Osteoblast (primary cell): ENCODE measurements around the gene EXOC3L1. TPM values are rescaled to one million over a fixed set of nuclear protein-coding genes. Genes with fewer than 3 reads are reported as not detected.
A peak's percentile ranks its signal among the peaks of the same experiment; 100 is the strongest.

ENCODE experiments used
- DNase-seq: peaks from one replicate; pipeline ENCODE4 v3.0.0; 2011; ENCODE audit warnings: low spot score, mixed read lengths; ENCODE audit not compliant: insufficient read length; ENCODE audit errors: missing footprints
- H2AFZ ChIP-seq: 2 replicates; pipeline ENCODE4 v1.6.0; 2011; ENCODE audit warnings: mild to moderate bottlenecking, low read length
- H3K27ac ChIP-seq: 2 replicates; pipeline ENCODE4 v1.5.1; 2011; ENCODE audit warnings: mild to moderate bottlenecking, low read depth, low read length, moderate library complexity
- H3K27me3 ChIP-seq: 2 replicates; pipeline ENCODE4 v1.6.0; 2012; ENCODE audit warnings: mild to moderate bottlenecking, control low read depth, inconsistent platforms, low read length, moderate library complexity; ENCODE audit not compliant: insufficient read depth
- H3K36me3 ChIP-seq: 2 replicates; pipeline ENCODE4 v1.5.1; 2011; ENCODE audit warnings: mild to moderate bottlenecking, low read length, control low read depth, moderate library complexity; ENCODE audit not compliant: insufficient read depth
- H3K4me1 ChIP-seq: 2 replicates; pipeline ENCODE4 v1.5.1; 2011; ENCODE audit warnings: mild to moderate bottlenecking, low read length, control low read depth, moderate library complexity; ENCODE audit not compliant: insufficient read depth
- H3K4me2 ChIP-seq: 2 replicates; pipeline ENCODE4 v1.6.0; 2011; ENCODE audit warnings: mild to moderate bottlenecking, low read length; ENCODE audit not compliant: insufficient read depth
- H3K4me3 ChIP-seq: fragments of 200-600 bp; sonication (generic); 3 replicates; pipeline ENCODE4 v1.5.1; 2012; ENCODE audit warnings: mild to moderate bottlenecking, low read length, inconsistent platforms; ENCODE audit not compliant: insufficient read depth
- H3K79me2 ChIP-seq: 2 replicates; pipeline ENCODE4 v1.6.0; 2012; ENCODE audit warnings: mild to moderate bottlenecking, low read length, control low read depth, inconsistent platforms; ENCODE audit not compliant: insufficient read depth
- H3K9me3 ChIP-seq: 2 replicates; pipeline ENCODE4 v1.5.1; 2011; ENCODE audit warnings: low read depth, low read length, control low read depth
- H4K20me1 ChIP-seq: 2 replicates; pipeline ENCODE4 v1.6.0; 2012; ENCODE audit warnings: mild to moderate bottlenecking, low read length, control low read depth; ENCODE audit not compliant: insufficient read depth
- total RNA-seq: library from RNA; depleted of rRNA; stranded (reverse); fragments of >200 nt; gene quantifications from 2 replicates; pipeline ENCODE4 v1.2.3, GENCODE V29; 2012
- TF ChIP-seq, protein P1 (sequence below): IDR thresholded peaks from 2 replicates; pipeline ENCODE4 v1.5.1; 2011; ENCODE audit warnings: mild to moderate bottlenecking, low read depth, low read length, moderate library complexity; ENCODE audit errors: extremely low read depth

Gene EXOC3L1
- total RNA-seq, 1 donor = not detected

GRCh38 chr16:67184995-67185650 lies 4.8 kb downstream of the EXOC3L1 start:
- peak; percentile 98 for DNase-seq
- no peak overlapping the region for H2AFZ ChIP-seq

DNA sequence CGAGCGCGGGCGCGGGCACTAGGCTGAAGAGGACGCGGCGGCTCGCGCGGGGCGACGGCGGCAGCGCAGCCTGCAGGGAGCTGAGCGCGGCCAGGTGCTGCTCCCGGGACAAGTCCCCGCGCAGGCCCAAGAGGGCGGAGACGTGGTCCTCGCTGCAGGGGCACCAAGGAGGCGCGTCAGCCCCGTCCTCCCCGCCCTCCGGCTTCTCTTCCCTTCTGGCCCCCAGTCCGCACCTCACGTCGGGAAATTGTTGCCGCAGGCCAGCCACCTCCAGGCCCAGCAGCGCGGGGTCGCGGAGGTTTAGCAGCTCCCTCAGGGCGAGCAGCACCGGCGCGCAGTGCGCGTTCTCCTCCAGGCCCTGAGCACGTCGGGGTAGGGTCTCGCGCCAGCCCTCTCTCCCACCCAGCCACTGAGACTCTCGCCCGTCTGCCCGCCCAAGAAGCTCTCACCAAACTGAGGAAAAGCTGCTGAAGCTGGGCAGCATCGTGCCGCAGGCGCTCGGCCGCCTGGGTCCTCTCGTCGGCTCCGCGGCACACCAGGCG lies 5.4 kb downstream of the EXOC3L1 start:
- H2AFZ ChIP-seq = peak overlapping the region; percentile 90
- no peak overlapping the region for H3K27ac ChIP-seq

More at GRCh38 chr16:67184995-67185650, 4.8 kb downstream of the EXOC3L1 start:
- H3K27ac ChIP-seq = no peak overlapping the region
- peak overlapping the region; percentile 98 for H3K4me2 ChIP-seq
- peaks cover 44% of the 10 kb centered on the region for H3K4me1 ChIP-seq
- no peaks in the 10 kb centered on the region for H3K9me3 ChIP-seq
- TF ChIP-seq, protein P1, sequence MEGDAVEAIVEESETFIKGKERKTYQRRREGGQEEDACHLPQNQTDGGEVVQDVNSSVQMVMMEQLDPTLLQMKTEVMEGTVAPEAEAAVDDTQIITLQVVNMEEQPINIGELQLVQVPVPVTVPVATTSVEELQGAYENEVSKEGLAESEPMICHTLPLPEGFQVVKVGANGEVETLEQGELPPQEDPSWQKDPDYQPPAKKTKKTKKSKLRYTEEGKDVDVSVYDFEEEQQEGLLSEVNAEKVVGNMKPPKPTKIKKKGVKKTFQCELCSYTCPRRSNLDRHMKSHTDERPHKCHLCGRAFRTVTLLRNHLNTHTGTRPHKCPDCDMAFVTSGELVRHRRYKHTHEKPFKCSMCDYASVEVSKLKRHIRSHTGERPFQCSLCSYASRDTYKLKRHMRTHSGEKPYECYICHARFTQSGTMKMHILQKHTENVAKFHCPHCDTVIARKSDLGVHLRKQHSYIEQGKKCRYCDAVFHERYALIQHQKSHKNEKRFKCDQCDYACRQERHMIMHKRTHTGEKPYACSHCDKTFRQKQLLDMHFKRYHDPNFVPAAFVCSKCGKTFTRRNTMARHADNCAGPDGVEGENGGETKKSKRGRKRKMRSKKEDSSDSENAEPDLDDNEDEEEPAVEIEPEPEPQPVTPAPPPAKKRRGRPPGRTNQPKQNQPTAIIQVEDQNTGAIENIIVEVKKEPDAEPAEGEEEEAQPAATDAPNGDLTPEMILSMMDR = peak; percentile 91
- peaks cover 11% of the 10 kb centered on the region for H3K79me2 ChIP-seq
- H3K27me3 ChIP-seq = no peaks in the 10 kb centered on the region
- H3K4me3 ChIP-seq = peak overlapping the region; percentile 1
- no peaks in the 10 kb centered on the region for H3K36me3 ChIP-seq
- peaks cover 16% of the 10 kb centered on the region for H4K20me1 ChIP-seq

GRCh38 chr16:67183627-67184452 lies 6.1 kb downstream of the EXOC3L1 start, which contains the start of gene MATCAP1:
Gene MATCAP1 (minus strand): TSS chr16:67183963. CDS start chr16:67180610, 3,353 bp downstream.
- TF ChIP-seq, protein P1 = no peak
- H4K20me1 ChIP-seq = peaks cover 28% of the 10 kb centered on the region
- H3K4me2 ChIP-seq = peak within 1 kb of the TSS; percentile 98
- H3K36me3 ChIP-seq = no peaks in the 10 kb centered on the region
- peaks cover 11% of the 10 kb centered on the region for H3K79me2 ChIP-seq
- peaks cover 44% of the 10 kb centered on the region for H3K4me1 ChIP-seq
- no peaks in the 10 kb centered on the region for H3K9me3 ChIP-seq
- H3K27ac ChIP-seq = peak within 1 kb of the TSS; percentile 93
- H3K4me3 ChIP-seq = peak within 1 kb of the TSS; percentile 96
- DNase-seq = peak; percentile 100
- no peaks in the 10 kb centered on the region for H3K27me3 ChIP-seq
- H2AFZ ChIP-seq = peak within 1 kb of the TSS; percentile 90

More for the DNA sequence above, 5.4 kb downstream of the EXOC3L1 start:
- TF ChIP-seq, protein P1 = no peak
- H3K79me2 ChIP-seq = peaks cover 11% of the 10 kb centered on the region
- peaks cover 22% of the 10 kb centered on the region for H4K20me1 ChIP-seq
- H3K9me3 ChIP-seq = no peaks in the 10 kb centered on the region
- H3K4me3 ChIP-seq = peak overlapping the region; percentile 96
- H3K27me3 ChIP-seq = no peaks in the 10 kb centered on the region
- no peaks in the 10 kb centered on the region for H3K36me3 ChIP-seq
- H3K4me2 ChIP-seq = peak overlapping the region; percentile 98
- no peak for DNase-seq
- peaks cover 44% of the 10 kb centered on the region for H3K4me1 ChIP-seq
